Measurements from ENCODE around the gene UTF1.

- TF ChIP-seq, protein P1, sequence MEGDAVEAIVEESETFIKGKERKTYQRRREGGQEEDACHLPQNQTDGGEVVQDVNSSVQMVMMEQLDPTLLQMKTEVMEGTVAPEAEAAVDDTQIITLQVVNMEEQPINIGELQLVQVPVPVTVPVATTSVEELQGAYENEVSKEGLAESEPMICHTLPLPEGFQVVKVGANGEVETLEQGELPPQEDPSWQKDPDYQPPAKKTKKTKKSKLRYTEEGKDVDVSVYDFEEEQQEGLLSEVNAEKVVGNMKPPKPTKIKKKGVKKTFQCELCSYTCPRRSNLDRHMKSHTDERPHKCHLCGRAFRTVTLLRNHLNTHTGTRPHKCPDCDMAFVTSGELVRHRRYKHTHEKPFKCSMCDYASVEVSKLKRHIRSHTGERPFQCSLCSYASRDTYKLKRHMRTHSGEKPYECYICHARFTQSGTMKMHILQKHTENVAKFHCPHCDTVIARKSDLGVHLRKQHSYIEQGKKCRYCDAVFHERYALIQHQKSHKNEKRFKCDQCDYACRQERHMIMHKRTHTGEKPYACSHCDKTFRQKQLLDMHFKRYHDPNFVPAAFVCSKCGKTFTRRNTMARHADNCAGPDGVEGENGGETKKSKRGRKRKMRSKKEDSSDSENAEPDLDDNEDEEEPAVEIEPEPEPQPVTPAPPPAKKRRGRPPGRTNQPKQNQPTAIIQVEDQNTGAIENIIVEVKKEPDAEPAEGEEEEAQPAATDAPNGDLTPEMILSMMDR (IDR thresholded peaks at IDR 0.05): no peak
- no peak for TF ChIP-seq POLR2A (IDR thresholded peaks at IDR 0.05)
These were observed 24.6 kb downstream of the UTF1 start for GRCh38 chr10:133254421-133255120.

All from esophagus squamous epithelium (tissue), 4 donors.